ENCODE results near the gene KCTD11.

DNA sequence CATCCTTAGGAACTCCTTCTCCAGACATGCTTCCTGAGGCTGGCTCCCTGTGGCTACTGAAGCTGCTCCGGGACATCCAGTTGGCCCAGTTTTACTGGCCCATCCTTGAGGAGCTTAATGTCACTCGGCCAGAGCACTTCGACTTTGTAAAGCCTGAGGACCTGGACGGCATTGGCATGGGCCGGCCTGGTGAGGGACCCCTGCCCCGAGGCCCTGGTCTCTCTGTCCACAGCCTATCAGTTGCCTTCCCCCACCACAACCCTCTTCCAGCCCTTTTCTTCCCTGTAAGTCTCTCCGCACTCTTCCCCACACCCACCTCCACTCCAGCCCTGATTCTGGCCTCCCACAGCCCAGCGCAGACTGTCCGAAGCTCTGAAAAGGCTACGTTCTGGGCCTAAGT lies 30.9 kb downstream of the KCTD11 start:
- TF ChIP-seq EZH2phosphoT487 (IDR thresholded peaks at IDR 0.05; ENCODE audit: borderline replicate concordance, low read depth, low read length), result no peak
- TF ChIP-seq, protein P1, sequence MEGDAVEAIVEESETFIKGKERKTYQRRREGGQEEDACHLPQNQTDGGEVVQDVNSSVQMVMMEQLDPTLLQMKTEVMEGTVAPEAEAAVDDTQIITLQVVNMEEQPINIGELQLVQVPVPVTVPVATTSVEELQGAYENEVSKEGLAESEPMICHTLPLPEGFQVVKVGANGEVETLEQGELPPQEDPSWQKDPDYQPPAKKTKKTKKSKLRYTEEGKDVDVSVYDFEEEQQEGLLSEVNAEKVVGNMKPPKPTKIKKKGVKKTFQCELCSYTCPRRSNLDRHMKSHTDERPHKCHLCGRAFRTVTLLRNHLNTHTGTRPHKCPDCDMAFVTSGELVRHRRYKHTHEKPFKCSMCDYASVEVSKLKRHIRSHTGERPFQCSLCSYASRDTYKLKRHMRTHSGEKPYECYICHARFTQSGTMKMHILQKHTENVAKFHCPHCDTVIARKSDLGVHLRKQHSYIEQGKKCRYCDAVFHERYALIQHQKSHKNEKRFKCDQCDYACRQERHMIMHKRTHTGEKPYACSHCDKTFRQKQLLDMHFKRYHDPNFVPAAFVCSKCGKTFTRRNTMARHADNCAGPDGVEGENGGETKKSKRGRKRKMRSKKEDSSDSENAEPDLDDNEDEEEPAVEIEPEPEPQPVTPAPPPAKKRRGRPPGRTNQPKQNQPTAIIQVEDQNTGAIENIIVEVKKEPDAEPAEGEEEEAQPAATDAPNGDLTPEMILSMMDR (conservative IDR thresholded peaks at IDR 0.05; ENCODE audit: low read length), result no peak
